SK-N-SH (cell line): ENCODE results near the gene SNAP29. TPM values are rescaled to one million over a fixed set of nuclear protein-coding genes. Genes with fewer than 3 reads are reported as not detected.

ENCODE experiments used
- CTCF ChIA-PET: fragments of 300-600, 350-600 bp; formaldehyde crosslinking; extraction: SDS; loops from one replicate; lab custom pipeline; 2021; lab: Yijun Ruan, JAX
- POLR2A ChIA-PET: fragments of 350-600 bp; sonication (Branson Sonifier 250); formaldehyde crosslinking; extraction: SDS; loops from one replicate; lab custom pipeline; 2020; ENCODE audit warnings: antibody characterized with exemption, inconsistent platforms; lab: Yijun Ruan, JAX
- DNase-seq: peaks from one replicate; pipeline ENCODE4 v3.0.0; 2012
- H2AFZ ChIP-seq: fragments of 200-600 bp; sonication (generic); 2 replicates; pipeline ENCODE4 v1.8.1; 2016; ENCODE audit warnings: antibody characterized with exemption, mild to moderate bottlenecking, low read depth
- H3F3A ChIP-seq: fragments of 200-600 bp; sonication (generic); replicated peaks from 2 replicates; pipeline ENCODE3; 2016; ENCODE audit warnings: antibody characterized with exemption, mild to moderate bottlenecking; ENCODE audit not compliant: insufficient read depth
- H3K27ac ChIP-seq, 2 experiments: fragments of 200-500 bp in 1 of 2; fragments of 200-600 bp in 1 of 2; sonication (Bioruptor generic) in 1 of 2; sonication (generic), shearing (Covaris generic) in 1 of 2; 2 replicates each; pipeline versions ENCODE4 v1.5.1 to v1.6.1; 2014 to 2016; ENCODE audit warnings: low read depth in 2 of 2, inconsistent platforms in 1 of 2, low read length in 1 of 2, mild to moderate bottlenecking in 1 of 2, mixed read lengths in 1 of 2
- H3K27me3 ChIP-seq: fragments of 200-600 bp; sonication (generic), shearing (Covaris generic); 2 replicates; pipeline ENCODE4 v1.6.1; 2016; ENCODE audit warnings: mixed run types; ENCODE audit not compliant: insufficient read depth
- H3K36me3 ChIP-seq, 2 experiments: fragments of 200-500 bp in 1 of 2; fragments of 200-600 bp in 1 of 2; sonication (Bioruptor generic) in 1 of 2; sonication (generic) in 1 of 2; replicated peaks in 1 of 2; 2 replicates each; pipeline versions ENCODE3 to v1.5.1; 2014 to 2016; ENCODE audit warnings: low read length in 1 of 2, mild to moderate bottlenecking in 1 of 2; ENCODE audit not compliant: insufficient read depth in 2 of 2, control insufficient read depth in 1 of 2
- H3K4me1 ChIP-seq, 2 experiments: fragments of 200-500 bp in 1 of 2; fragments of 200-600 bp in 1 of 2; sonication (Bioruptor generic) in 1 of 2; sonication (generic), shearing (Covaris generic) in 1 of 2; 2 replicates each; pipeline versions ENCODE4 v1.5.1 to v1.6.1; 2014 to 2016; ENCODE audit warnings: low read depth in 1 of 2, low read length in 1 of 2, mixed run types in 1 of 2; ENCODE audit not compliant: insufficient read depth in 2 of 2, control insufficient read depth in 1 of 2
- H3K4me2 ChIP-seq: fragments of 200-600 bp; sonication (generic), shearing (Covaris generic); 2 replicates; pipeline ENCODE4 v1.6.1; 2017; ENCODE audit warnings: mixed run types
- H3K4me3 ChIP-seq, 2 experiments: fragments of 200-500 bp in 1 of 2; fragments of 200-600 bp in 1 of 2; sonication (Bioruptor generic) in 1 of 2; sonication (generic), shearing (Covaris generic) in 1 of 2; 2 replicates each; pipeline versions ENCODE4 v1.5.1 to v1.8.1; 2014 to 2016; ENCODE audit warnings: low read depth in 2 of 2, inconsistent platforms in 1 of 2, low read length in 1 of 2, mild to moderate bottlenecking in 1 of 2, mixed read lengths in 1 of 2, moderate library complexity in 1 of 2
- H3K79me2 ChIP-seq: fragments of 200-600 bp; sonication (generic); 2 replicates; pipeline ENCODE4 v1.8.1; 2017; ENCODE audit warnings: mild to moderate bottlenecking; ENCODE audit not compliant: insufficient read depth
- H3K9ac ChIP-seq: fragments of 200-600 bp; sonication (generic); 2 replicates; pipeline ENCODE4 v1.6.1; 2017; ENCODE audit warnings: mixed run types
- H3K9me2 ChIP-seq: fragments of 200-600 bp; sonication (generic); 2 replicates; pipeline ENCODE4 v1.6.1; 2017; ENCODE audit warnings: mixed run types
- H3K9me3 ChIP-seq: fragments of 200-600 bp; sonication (generic); 2 replicates; pipeline ENCODE4 v1.6.1; 2017; ENCODE audit warnings: mixed run types, mild to moderate bottlenecking, moderate library complexity
- H4K20me1 ChIP-seq: fragments of 200-600 bp; sonication (generic); 2 replicates; pipeline ENCODE4 v1.6.1; 2017; ENCODE audit warnings: mild to moderate bottlenecking, mixed run types; ENCODE audit not compliant: insufficient read depth
- EP300 ChIP-seq, 2 experiments: IDR thresholded peaks; 2 replicates each; pipeline versions ENCODE4 v1.4.0 to v1.6.1; 2012; ENCODE audit warnings: borderline replicate concordance in 1 of 2, low read depth in 1 of 2, low read length in 1 of 2
- GABPA ChIP-seq: IDR thresholded peaks from 2 replicates; pipeline ENCODE4 v1.4.0; 2012; ENCODE audit warnings: low read depth, mild to moderate bottlenecking
- GATA2 ChIP-seq: sonication (generic); formaldehyde crosslinking; IDR thresholded peaks from 2 replicates; pipeline ENCODE4 v1.5.0; 2020; ENCODE audit warnings: mild to moderate bottlenecking, missing genetic modification reagents
- MEF2A ChIP-seq: IDR thresholded peaks from 2 replicates; pipeline ENCODE4 v1.4.0; 2012; ENCODE audit warnings: low read depth, borderline replicate concordance
- MXI1 ChIP-seq: IDR thresholded peaks from 2 replicates; pipeline ENCODE4 v1.6.1; 2012; ENCODE audit warnings: mild to moderate bottlenecking, low read depth, low read length, improper control_type of control experiment
- NFIC ChIP-seq: IDR thresholded peaks from 2 replicates; pipeline ENCODE4 v1.4.0; 2012; ENCODE audit warnings: borderline replicate concordance
- POLR2AphosphoS5 ChIP-seq: IDR thresholded peaks from 2 replicates; pipeline ENCODE4 v1.6.1; 2012; ENCODE audit warnings: low read depth, low read length
- RXRA ChIP-seq: IDR thresholded peaks from 2 replicates; pipeline ENCODE4 v1.4.0; 2012; ENCODE audit warnings: low read depth, mild to moderate bottlenecking, borderline replicate concordance
- SMC3 ChIP-seq: IDR thresholded peaks from 2 replicates; pipeline ENCODE4 v1.6.1; 2012; ENCODE audit warnings: low read depth, low read length, improper control_type of control experiment
- TAF1 ChIP-seq: IDR thresholded peaks from 2 replicates; pipeline ENCODE4 v1.6.1; 2012; ENCODE audit warnings: low read depth, mild to moderate bottlenecking, low read length, moderate library complexity, borderline replicate concordance
- TCF12 ChIP-seq: IDR thresholded peaks from 2 replicates; pipeline ENCODE4 v1.4.0; 2012
- TEAD4 ChIP-seq: IDR thresholded peaks from 2 replicates; pipeline ENCODE4 v1.4.0; 2012; ENCODE audit warnings: mild to moderate bottlenecking, borderline replicate concordance; ENCODE audit not compliant: insufficient read depth
- USF1 ChIP-seq: IDR thresholded peaks from 2 replicates; pipeline ENCODE4 v1.4.0; 2012; ENCODE audit warnings: low read depth, borderline replicate concordance
- USF2 ChIP-seq: fragments of 150-350 bp; IDR thresholded peaks from 2 replicates; pipeline ENCODE4 v1.6.1; 2017; ENCODE audit warnings: antibody characterized with exemption, low read length, low read depth, borderline replicate concordance
- ZBTB33 ChIP-seq: IDR thresholded peaks from 2 replicates; pipeline ENCODE4 v1.4.0; 2012; ENCODE audit warnings: low read depth, borderline replicate concordance
- WGBS: methylation state at CpG from one replicate; pipeline ENCODE4 v1.1.6; 2017; ENCODE audit warnings: low lambda C conversion rate; 5-methylcytosine and 5-hydroxymethylcytosine counted together
- polyA plus RNA-seq, 3 experiments: library from polyadenylated mRNA; depleted of rRNA; stranded (reverse); fragments of >200 nt; gene quantifications; 2 replicates each; pipeline ENCODE4 v1.2.3, GENCODE V29; 2012

The SNAP29 gene
- polyA plus RNA-seq, 1 of the 3 experiments (the other 2 are of a cell fraction), result 37.3 TPM

GRCh38 chr22:20918663-20919218 is 59.9 kb downstream of the SNAP29 start:
- CTCF ChIA-PET, result interaction anchor here (0.7 kb wide), 1 partner anchor 675 kb away, joined by 3 read pairs; no protein-coding TSS in a partner anchor
- no peak for TF ChIP-seq TAF1
- peak overlapping the region; percentile 67 for H3K4me2 ChIP-seq
- peak overlapping the region; percentile 86 to 98 for H3K4me3 ChIP-seq
- H2AFZ ChIP-seq, result no peak overlapping the region
- H3F3A ChIP-seq, result no peaks in the 10 kb centered on the region
- H3K27ac ChIP-seq, result peak overlapping the region; percentile 40 to 86; a peak in 3 of 4 replicates
- no peaks in the 10 kb centered on the region for H3K27me3 ChIP-seq
- H3K9me2 ChIP-seq, result no peaks in the 10 kb centered on the region
- POLR2A ChIA-PET, result no interaction called here
- H3K9ac ChIP-seq, result peak overlapping the region; percentile 93
- peaks cover 58% of the 10 kb centered on the region for H4K20me1 ChIP-seq
- H3K79me2 ChIP-seq, result peaks cover 65% of the 10 kb centered on the region
- 0% methylated on average over 19 of the region's 19 CpGs for WGBS
- peak; percentile 42 for DNase-seq
- H3K9me3 ChIP-seq, result no peaks in the 10 kb centered on the region
- peaks cover 7 to 13% of the 10 kb centered on the region in 2 experiments; a peak in 3 of 4 replicates for H3K4me1 ChIP-seq
- H3K36me3 ChIP-seq, result no peaks in the 10 kb centered on the region

- Histone ChIP-seq H3K4me1 (peaks cover 7 to 13% of the 10 kb centered on the region in 2 experiments; a peak in 3 of 4 replicates), H2AFZ (no peak overlapping the region), H3K27ac (peak overlapping the region in 1 of 2 experiments; percentile 8; a peak in 1 of 4 replicates), H3K36me3 (peaks cover 0 to 7% of the 10 kb centered on the region in 2 experiments), H4K20me1 (peaks cover 68% of the 10 kb centered on the region), H3K79me2 (peaks cover 75% of the 10 kb centered on the region), H3K4me2 (peak overlapping the region; percentile 67), H3K4me3 (peak overlapping the region; percentile 86 to 98), H3K9ac (peak overlapping the region; percentile 59; the same call in 1 of the 2 replicates), H3K9me3 (no peaks in the 10 kb centered on the region), H3K9me2 (no peaks in the 10 kb centered on the region), H3F3A (no peaks in the 10 kb centered on the region), H3K27me3 (no peaks in the 10 kb centered on the region)
- ChIA-PET CTCF (interaction anchor here (0.7 to 3.0 kb wide), 5 partner anchors 9 to 99 kb away, joined by 3 to 18 read pairs (median 3); no protein-coding TSS in a partner anchor), POLR2A (no interaction called here)
- no peak for DNase-seq
- 7% methylated on average over 4 of the region's 4 CpGs for WGBS
- TF ChIP-seq SMC3, result no peak
- no peak for TF ChIP-seq TAF1
- no peak for TF ChIP-seq ZBTB33
These were observed 60.9 kb downstream of the SNAP29 start for GRCh38 chr22:20919718-20920117.

GRCh38 chr22:20920881-20921203 is 62.0 kb downstream of the SNAP29 start:
- ChIA-PET CTCF (interaction anchor here (0.7 to 3.0 kb wide), 7 partner anchors 11 to 117 kb away, joined by 3 to 18 read pairs (median 4); no protein-coding TSS in a partner anchor), POLR2A (interaction anchor here (0.6 to 0.9 kb wide), 3 partner anchors 29 to 47 kb away, joined by 3 to 4 read pairs (median 3); no protein-coding TSS in a partner anchor)
- Histone ChIP-seq H3K4me2 (peak overlapping the region; percentile 67), H3K9me3 (no peaks in the 10 kb centered on the region), H3K9ac (peak overlapping the region; percentile 59; the same call in 1 of the 2 replicates), H3K9me2 (no peaks in the 10 kb centered on the region), H3K27ac (no peak overlapping the region; a peak in 1 of 4 replicates), H3K4me1 (peaks cover 7 to 13% of the 10 kb centered on the region in 2 experiments; a peak in 3 of 4 replicates), H3K79me2 (peaks cover 86% of the 10 kb centered on the region), H3K4me3 (peak overlapping the region; percentile 86 to 98), H3K27me3 (no peaks in the 10 kb centered on the region), H2AFZ (no peak overlapping the region), H3K36me3 (peaks cover 3 to 7% of the 10 kb centered on the region in 2 experiments), H4K20me1 (peaks cover 79% of the 10 kb centered on the region), H3F3A (peaks cover 3% of the 10 kb centered on the region)
- no peak for TF ChIP-seq POLR2AphosphoS5
- no peak for TF ChIP-seq SMC3
- no peak for TF ChIP-seq TEAD4
- TF ChIP-seq MEF2A, result no peak
- no peak for TF ChIP-seq GABPA
- no peak; the same call in 1 of the 2 replicates for TF ChIP-seq MXI1
- TF ChIP-seq USF1, result no peak
- no peak for TF ChIP-seq NFIC
- no peak for TF ChIP-seq GATA2 (CRISPR knock-in tag)
- no peak for TF ChIP-seq RXRA
- no peak for TF ChIP-seq TCF12
- no peak for TF ChIP-seq EP300 (IDR thresholded peaks at IDR 0.05; ENCODE audit: borderline replicate concordance in 1 of 2, low read depth in 1 of 2, low read length in 1 of 2)
- TF ChIP-seq USF2, result no peak
- 72% methylated on average over 3 of the region's 3 CpGs for WGBS
- DNase-seq, result no peak
